Gastroesophageal sphincter (tissue), 4 donors: Measurements from ENCODE around the gene TRIM37. TPM values are rescaled to one million over a fixed set of nuclear protein-coding genes. Genes with fewer than 3 reads are reported as not detected.

ENCODE experiments used
- ATAC-seq: fragments of 150-250 bp; one replicate; pipeline ENCODE4 v1.9.1; 2016; ENCODE audit warnings: mild to moderate bottlenecking, moderate library complexity
- H3K27ac ChIP-seq, 4 donors: fragments of 200-600 bp; sonication (generic) in 3 of 4; 1 replicate in 3 of 4; 2 replicates in 1 of 4; pipeline ENCODE4 v1.5.1; 2016 to 2019
- H3K27me3 ChIP-seq: fragments of 200-600 bp; sonication (generic); one replicate; pipeline ENCODE4 v1.5.1; 2019
- H3K36me3 ChIP-seq, 2 donors: fragments of 200-600 bp; sonication (generic); one replicate each; pipeline ENCODE4 v1.5.1; 2019; ENCODE audit warnings: control low read depth in 1 of 2
- H3K4me1 ChIP-seq, 3 donors: fragments of 200-600 bp; sonication (generic); 1 replicate in 2 of 3; 2 replicates in 1 of 3; pipeline ENCODE4 v1.5.1; 2016 to 2019; ENCODE audit warnings: control low read depth in 2 of 3
- H3K4me3 ChIP-seq, 2 donors: fragments of 200-600 bp; sonication (generic); one replicate each; pipeline ENCODE4 v1.5.1; 2019; ENCODE audit warnings: mild to moderate bottlenecking in 1 of 2, moderate library complexity in 1 of 2
- H3K9me3 ChIP-seq, 3 donors: fragments of 200-600 bp; sonication (generic); one replicate each; pipeline ENCODE4 v1.5.1; 2017 to 2019; ENCODE audit warnings: control low read depth in 2 of 3
- CTCF ChIP-seq, 4 experiments: fragments of 200-600 bp in 2 of 4; fragments of 450-650 bp in 2 of 4; sonication (generic) in 1 of 4; IDR thresholded peaks; one replicate each; pipeline ENCODE4 v1.5.1; 2017 to 2019; ENCODE audit warnings: antibody characterized with exemption in 4 of 4, mild to moderate bottlenecking in 2 of 4, moderate library complexity in 2 of 4
- EP300 ChIP-seq: sonication (generic); formaldehyde crosslinking; IDR thresholded peaks from one replicate; pipeline ENCODE4 v1.6.1; 2017; ENCODE audit warnings: antibody characterized with exemption, mild to moderate bottlenecking
- POLR2A ChIP-seq, 2 donors: fragments of 450-650 bp; IDR thresholded peaks; one replicate each; pipeline ENCODE4 v1.6.1; 2017; ENCODE audit warnings: antibody characterized with exemption in 2 of 2, mild to moderate bottlenecking in 2 of 2, moderate library complexity in 1 of 2
- POLR2AphosphoS5 ChIP-seq: sonication (generic); formaldehyde crosslinking; IDR thresholded peaks from one replicate; pipeline ENCODE4 v1.6.1; 2017; ENCODE audit warnings: antibody characterized with exemption
- WGBS, 2 donors: methylation state at CpG; one replicate each; pipeline ENCODE4 v1.1.5; 2018; ENCODE audit warnings: low coverage in 1 of 2; 5-methylcytosine and 5-hydroxymethylcytosine counted together
- total RNA-seq, 4 donors: library from RNA; depleted of rRNA; stranded (reverse); fragments of >200 nt; gene quantifications; one replicate each; pipeline ENCODE4 v1.1.0, GENCODE V29; 2016

TRIM37 gene
- total RNA-seq, 4 donors from 2014 or later = 27.6 to 30.7 (median 28.6) TPM

GRCh38 chr17:58982626-58983025 lies 124.1 kb downstream of the TRIM37 start:
- H3K9me3 ChIP-seq = no peaks in the 10 kb centered on the region
- WGBS, 2 donors = 79 to 95% methylated on average over 3 of the region's 3 CpGs
- ATAC-seq = no peak
- H3K27me3 ChIP-seq = no peaks in the 10 kb centered on the region
- peaks cover 0 to 4% of the 10 kb centered on the region in 2 donors for H3K36me3 ChIP-seq
- no peak overlapping the region for H3K4me3 ChIP-seq
- no peaks in the 10 kb centered on the region for H3K4me1 ChIP-seq
- H3K27ac ChIP-seq = no peak overlapping the region
- no peak for TF ChIP-seq CTCF (IDR thresholded peaks at IDR 0.05)
- TF ChIP-seq POLR2A (IDR thresholded peaks at IDR 0.05) = no peak
- no peak for TF ChIP-seq POLR2AphosphoS5
- no peak for TF ChIP-seq EP300

GRCh38 chr17:58980706-58981481 lies 125.8 kb downstream of the TRIM37 start:
- Histone ChIP-seq H3K27ac (no peak overlapping the region), H3K27me3 (no peaks in the 10 kb centered on the region), H3K4me3 (no peak overlapping the region), H3K4me1 (no peaks in the 10 kb centered on the region), H3K9me3 (no peaks in the 10 kb centered on the region), H3K36me3 (no peaks in the 10 kb centered on the region)
- ATAC-seq = no peak
- WGBS, 2 donors = 84 to 92% methylated on average over 3 of the region's 3 CpGs
- no peak for TF ChIP-seq POLR2A (IDR thresholded peaks at IDR 0.05)
- TF ChIP-seq EP300 = no peak
- no peak for TF ChIP-seq POLR2AphosphoS5
- TF ChIP-seq CTCF (IDR thresholded peaks at IDR 0.05) = no peak

- Histone ChIP-seq H3K27me3 (no peaks in the 10 kb centered on the region), H3K36me3 (no peaks in the 10 kb centered on the region), H3K9me3 (no peaks in the 10 kb centered on the region), H3K4me1 (no peaks in the 10 kb centered on the region), H3K4me3 (no peak overlapping the region), H3K27ac (no peak overlapping the region)
- 89 to 94% methylated on average over 3 of the region's 3 CpGs for WGBS, 2 donors
- TF ChIP-seq EP300 (no peak), POLR2A (IDR thresholded peaks at IDR 0.05) (no peak), CTCF (IDR thresholded peaks at IDR 0.05) (no peak), POLR2AphosphoS5 (no peak)
- ATAC-seq = no peak
Measured at GRCh38 chr17:58976541-58976940, 130.1 kb downstream of the TRIM37 start.

- TF ChIP-seq POLR2A (IDR thresholded peaks at IDR 0.05) (no peak), CTCF (IDR thresholded peaks at IDR 0.05) (no peak), EP300 (no peak), POLR2AphosphoS5 (no peak)
- 45 to 78% methylated on average over 2 of the region's 2 CpGs for WGBS, 2 donors
Measured at GRCh38 chr17:58974354-58974753, 132.3 kb downstream of the TRIM37 start.

More at GRCh38 chr17:58974354-58974753, 132.3 kb downstream of the TRIM37 start:
- Histone ChIP-seq H3K4me1 (no peaks in the 10 kb centered on the region), H3K9me3 (no peaks in the 10 kb centered on the region), H3K36me3 (no peaks in the 10 kb centered on the region), H3K27me3 (no peaks in the 10 kb centered on the region), H3K4me3 (no peak overlapping the region), H3K27ac (no peak overlapping the region)
- ATAC-seq = no peak
